B cell (primary cell): ENCODE results near the gene CASD1. TPM values are rescaled to one million over a fixed set of nuclear protein-coding genes. Genes with fewer than 3 reads are reported as not detected.

ENCODE experiments used
- ATAC-seq: fragments of 200-7000 bp; cut with Tn5 transposase; one replicate; pipeline ENCODE4 v1.10.0; 2021; ENCODE audit warnings: low read depth, mild to moderate bottlenecking, moderate number of reproducible peaks, moderate library complexity
- CTCF ChIA-PET: fragments of 350-600 bp; sonication (Branson Sonifier 250); formaldehyde crosslinking; loops from one replicate; lab custom pipeline; 2021; ENCODE audit warnings: antibody characterized with exemption, inconsistent platforms; lab: Charles Lee
- POLR2A ChIA-PET: fragments of 350-600 bp; sonication (Branson Sonifier 250); formaldehyde crosslinking; loops from one replicate; lab custom pipeline; 2021; ENCODE audit warnings: antibody characterized with exemption; lab: Charles Lee
- DNase-seq: peaks from one replicate; pipeline ENCODE4 v3.0.0; 2013
- H2AFZ ChIP-seq: 2 replicates; pipeline ENCODE4 v1.6.1; 2012; ENCODE audit warnings: mild to moderate bottlenecking, low read depth, low read length; ENCODE audit not compliant: insufficient read depth, poor library complexity, severe bottlenecking
- H3K27ac ChIP-seq, 2 donors: 1 replicate in 1 of 2; 2 replicates in 1 of 2; pipeline ENCODE4 v1.5.1; 2012 to 2013; ENCODE audit warnings: low read length in 2 of 2, mild to moderate bottlenecking in 2 of 2, moderate library complexity in 1 of 2
- H3K27me3 ChIP-seq, 4 experiments: fragments of 200-600 bp in 1 of 4; sonication (generic) in 1 of 4; replicated peaks in 1 of 4; 1 replicate in 2 of 4; 2 replicates in 2 of 4; pipeline versions ENCODE4 v1.6.1 to v1.7.0; 2013 to 2016; ENCODE audit warnings: low read length in 3 of 4, mild to moderate bottlenecking in 2 of 4, mixed read lengths in 1 of 4, moderate library complexity in 1 of 4; ENCODE audit not compliant: insufficient read depth in 4 of 4, control insufficient read depth in 3 of 4; ENCODE audit errors: control extremely low read depth in 1 of 4
- H3K36me3 ChIP-seq, 2 experiments: replicated peaks in 1 of 2; 1 replicate in 1 of 2; 2 replicates in 1 of 2; pipeline versions ENCODE4 v1.6.1 to v1.7.1; 2013; ENCODE audit warnings: low read length in 1 of 2; ENCODE audit not compliant: insufficient read depth in 2 of 2, control insufficient read depth in 1 of 2; ENCODE audit errors: control extremely low read depth in 1 of 2, extremely low read depth in 1 of 2
- H3K4me1 ChIP-seq, 2 donors: fragments of 200-600 bp in 1 of 2; sonication (generic) in 1 of 2; 1 replicate in 1 of 2; 2 replicates in 1 of 2; pipeline versions ENCODE4 v1.5.1 to v1.6.1; 2013 to 2017; ENCODE audit warnings: low read length in 2 of 2; ENCODE audit not compliant: control insufficient read depth in 2 of 2, insufficient read depth in 2 of 2
- H3K4me2 ChIP-seq: replicated peaks from 2 replicates; pipeline ENCODE3; 2012; ENCODE audit warnings: mild to moderate bottlenecking, low read depth, low read length; ENCODE audit not compliant: poor library complexity, severe bottlenecking
- H3K4me3 ChIP-seq, 5 experiments: fragments of 200-600 bp in 1 of 5; sonication (generic) in 1 of 5; 1 replicate in 3 of 5; 2 replicates in 2 of 5; pipeline versions ENCODE4 v1.5.1 to v1.7.0; 2011 to 2016; ENCODE audit warnings: low read length in 4 of 5, mild to moderate bottlenecking in 4 of 5, low read depth in 2 of 5, control low read depth in 1 of 5, moderate library complexity in 1 of 5; ENCODE audit not compliant: insufficient read depth in 1 of 5; ENCODE audit errors: control extremely low read depth in 1 of 5, extremely low read depth in 1 of 5
- H3K79me2 ChIP-seq: fragments of 200-600 bp; sonication (generic); one replicate; pipeline ENCODE4 v1.6.0; 2016; ENCODE audit warnings: low read length; ENCODE audit not compliant: control insufficient read depth, insufficient read depth
- H3K9ac ChIP-seq: fragments of 200-600 bp; sonication (generic); 2 replicates; pipeline ENCODE4 v1.6.1; 2017; ENCODE audit warnings: mild to moderate bottlenecking, low read length, moderate library complexity
- H3K9me3 ChIP-seq, 3 donors: one replicate each; pipeline versions ENCODE4 v1.6.1 to v1.7.1; 2013; ENCODE audit warnings: low read length in 2 of 3; ENCODE audit not compliant: control insufficient read depth in 2 of 3, insufficient read depth in 1 of 3; ENCODE audit errors: control extremely low read depth in 1 of 3
- H4K20me1 ChIP-seq: 2 replicates; pipeline ENCODE4 v1.6.0; 2012; ENCODE audit warnings: mild to moderate bottlenecking, low read length; ENCODE audit not compliant: insufficient read depth, control insufficient read depth, poor library complexity, severe bottlenecking
- H3K27ac Mint-ChIP-seq: one replicate; pipeline ENCODE4 v1.8.0; 2021; ENCODE audit warnings: mixed read lengths
- H3K27me3 Mint-ChIP-seq: one replicate; pipeline ENCODE4 v1.8.0; 2021; ENCODE audit warnings: mixed read lengths
- H3K4me1 Mint-ChIP-seq: one replicate; pipeline ENCODE4 v1.8.0; 2021; ENCODE audit warnings: mixed read lengths
- H3K4me3 Mint-ChIP-seq: one replicate; pipeline ENCODE4 v1.8.0; 2021; ENCODE audit warnings: mixed read lengths
- H3K9me3 Mint-ChIP-seq: one replicate; pipeline ENCODE4 v1.8.0; 2022; ENCODE audit warnings: mixed read lengths; ENCODE audit not compliant: insufficient read depth
- CTCF ChIP-seq: fragments of 200-600 bp; IDR thresholded peaks from one replicate; pipeline ENCODE4 v1.8.0; 2022; ENCODE audit warnings: antibody characterized with exemption, mild to moderate bottlenecking
- EZH2 ChIP-seq: IDR thresholded peaks from 2 replicates; pipeline ENCODE4 v1.6.1; 2012; ENCODE audit warnings: borderline replicate concordance, low read depth, mild to moderate bottlenecking, moderate library complexity, low read length; ENCODE audit not compliant: insufficient read depth, poor library complexity, severe bottlenecking
- WGBS: methylation state at CpG from one replicate; pipeline ENCODE4 v1.1.5; 2013; ENCODE audit warnings: missing lambda C conversion rate; ENCODE audit not compliant: insufficient coverage; 5-methylcytosine and 5-hydroxymethylcytosine counted together
- intact Hi-C: fragments of 100-400 bp; cut with micrococcal nuclease; formaldehyde crosslinking; loops from one replicate; pipeline ENCODE4 v1.10.0; 2022
- polyA plus RNA-seq: library from polyadenylated mRNA; depleted of rRNA; stranded (reverse); fragments of >200 nt; gene quantifications from 2 replicates; pipeline ENCODE4 v1.2.3, GENCODE V29; 2012
- total RNA-seq, 2 donors: library from RNA; stranded (reverse); fragments of 120-200 nt in 1 of 2; gene quantifications; 1 replicate in 1 of 2; 2 replicates in 1 of 2; pipeline versions ENCODE4 v1.2.3 to v1.2.4, GENCODE V29; 2013 to 2022

The CASD1 gene
- total and polyA plus RNA-seq, 2 donors (not counting 1 experiment from before 2014, with no cell fraction given) = 9.2 to 47.9 TPM

DNA sequence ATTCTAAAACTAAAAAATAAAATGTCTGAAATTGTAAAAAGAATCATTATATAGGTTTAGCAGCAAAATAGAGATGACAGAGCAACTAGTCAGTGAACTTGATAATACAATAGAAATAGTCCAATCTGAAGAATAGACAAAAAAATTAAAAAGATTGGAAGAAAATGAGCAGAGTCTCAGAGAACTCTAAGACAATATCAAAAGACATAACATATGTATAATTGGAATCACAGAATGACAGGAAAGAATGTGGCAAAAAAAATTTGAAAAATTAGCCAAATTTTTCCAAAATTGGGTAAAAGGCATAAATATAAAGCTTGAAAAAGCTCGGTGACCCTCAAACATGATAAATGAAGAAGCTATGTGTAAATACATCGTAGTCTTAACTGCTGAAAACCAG, 38.0 kb upstream of the CASD1 start:
- ChIA-PET POLR2A (no interaction called here), CTCF (no interaction called here)
- H3K4me1 Mint-ChIP-seq = no peaks in the 10 kb centered on the region
- H3K9me3 Mint-ChIP-seq = peaks cover 9% of the 10 kb centered on the region
- H3K4me3 ChIP-seq = no peak overlapping the region
- no peak overlapping the region for H3K9ac ChIP-seq
- no peak overlapping the region for H3K27ac Mint-ChIP-seq
- H3K36me3 ChIP-seq = no peaks in the 10 kb centered on the region
- peaks cover 6% of the 10 kb centered on the region for H3K27me3 Mint-ChIP-seq
- ATAC-seq (no peak), DNase-seq (no peak)
- no peak overlapping the region for H3K4me3 Mint-ChIP-seq
- peaks cover 0 to 4% (median 0%) of the 10 kb centered on the region in 4 experiments for H3K27me3 ChIP-seq
- no peak for TF ChIP-seq CTCF
- no peak for TF ChIP-seq EZH2
- intact Hi-C loops = no loop called here
- H2AFZ ChIP-seq = no peak overlapping the region
- WGBS = no CpG with 5 or more reads among the region's 2 CpGs
- no peaks in the 10 kb centered on the region for H3K4me1 ChIP-seq
- no peaks in the 10 kb centered on the region for H3K79me2 ChIP-seq
- H3K27ac ChIP-seq = no peak overlapping the region
- no peak overlapping the region for H3K4me2 ChIP-seq
- H4K20me1 ChIP-seq = no peaks in the 10 kb centered on the region
- H3K9me3 ChIP-seq = peaks cover 0 to 6% (median 0%) of the 10 kb centered on the region in 3 donors

DNA sequence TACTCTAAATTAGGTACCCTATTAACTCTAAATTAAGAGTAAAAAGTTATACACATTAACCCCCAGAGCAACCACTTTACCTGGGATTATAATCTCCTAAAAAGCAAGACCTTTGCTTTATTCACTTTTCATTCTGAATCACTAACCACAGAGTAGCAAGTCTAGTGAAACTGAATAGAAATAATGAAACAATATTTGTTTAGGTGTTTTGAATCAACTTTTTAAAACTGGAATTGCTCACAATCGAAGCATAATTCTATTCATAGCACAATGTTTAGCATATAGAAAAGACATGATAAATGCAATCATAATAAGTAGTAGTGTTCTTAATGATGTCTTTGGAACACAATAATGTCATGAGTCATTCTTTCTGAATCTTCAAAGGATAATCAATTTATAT, 37.0 kb upstream of the CASD1 start:
- ATAC-seq (no peak), DNase-seq (no peak)
- H3K36me3 ChIP-seq = no peaks in the 10 kb centered on the region
- peaks cover 0 to 4% (median 0%) of the 10 kb centered on the region in 4 experiments for H3K27me3 ChIP-seq
- Mint-ChIP-seq H3K27me3 (peaks cover 6% of the 10 kb centered on the region), H3K27ac (no peak overlapping the region), H3K4me1 (no peaks in the 10 kb centered on the region), H3K4me3 (no peak overlapping the region), H3K9me3 (peaks cover 9% of the 10 kb centered on the region)
- TF ChIP-seq EZH2 = no peak
- no peak for TF ChIP-seq CTCF
- H3K4me3 ChIP-seq = no peak overlapping the region
- H3K79me2 ChIP-seq = no peaks in the 10 kb centered on the region
- H3K4me1 ChIP-seq = no peaks in the 10 kb centered on the region
- H3K27ac ChIP-seq = no peak overlapping the region
- POLR2A ChIA-PET = no interaction called here
- intact Hi-C loops = no loop called here
- H3K9ac ChIP-seq = no peak overlapping the region
- no peaks in the 10 kb centered on the region for H4K20me1 ChIP-seq
- H3K4me2 ChIP-seq = no peak overlapping the region
- peaks cover 0 to 6% (median 0%) of the 10 kb centered on the region in 3 donors for H3K9me3 ChIP-seq
- CTCF ChIA-PET = no interaction called here
- WGBS = no CpG with 5 or more reads among the region's 1 CpG
- no peak overlapping the region for H2AFZ ChIP-seq
